HepG2 (cell line): Measurements from ENCODE around the gene TNFSF10. TPM values are rescaled to one million over a fixed set of nuclear protein-coding genes. Genes with fewer than 3 reads are reported as not detected.

Source experiments
- EHMT2 ChIP-seq: fragments of 200-600 bp; sonication (generic); IDR thresholded peaks from 2 replicates; pipeline ENCODE4 v1.7.0; 2017; ENCODE audit warnings: antibody characterized with exemption, low read depth, low read length, borderline replicate concordance
- ELF3 ChIP-seq: IDR thresholded peaks from 2 replicates; pipeline ENCODE4 v1.6.1; 2016; ENCODE audit warnings: missing genetic modification reagents, missing compliant biosample characterization
- FOXA1 ChIP-seq, 2 experiments: fragments of 450-650 bp in 1 of 2; sonication (generic) in 1 of 2; formaldehyde crosslinking in 1 of 2; IDR thresholded peaks; 2 replicates each; pipeline versions ENCODE4 v1.4.0 to v1.6.1; 2016 to 2020; ENCODE audit warnings: missing genetic modification reagents in 1 of 2
- GFI1 ChIP-seq: sonication (generic); formaldehyde crosslinking; IDR thresholded peaks from 2 replicates; pipeline ENCODE4 v1.5.0; 2020; ENCODE audit warnings: missing genetic modification reagents, mild to moderate bottlenecking, borderline replicate concordance
- MAFF ChIP-seq: IDR thresholded peaks from 2 replicates; pipeline ENCODE4 v1.6.1; 2011; ENCODE audit warnings: low read depth, low read length, improper control_type of control experiment
- PCBP1 ChIP-seq: fragments of 200-400 bp; formaldehyde crosslinking; IDR thresholded peaks from 2 replicates; pipeline ENCODE4 v1.6.1; 2017; ENCODE audit warnings: mild to moderate bottlenecking, low read depth, low read length, borderline replicate concordance
- PHF20 ChIP-seq: sonication (generic); formaldehyde crosslinking; IDR thresholded peaks from 2 replicates; pipeline ENCODE4 v1.5.0; 2020; ENCODE audit warnings: mild to moderate bottlenecking, missing genetic modification reagents
- PPARG ChIP-seq: conservative IDR thresholded peaks from 2 replicates; pipeline ENCODE4 v1.6.1; 2016; ENCODE audit warnings: missing biosample characterization, missing genetic modification reagents
- RFXANK ChIP-seq: IDR thresholded peaks from 2 replicates; pipeline ENCODE4 v1.6.1; 2016
- SIN3B ChIP-seq: fragments of 150-350 bp; IDR thresholded peaks from 2 replicates; pipeline ENCODE4 v1.6.1; 2014; ENCODE audit warnings: low read length
- TAF15 ChIP-seq: fragments of 200-400 bp; formaldehyde crosslinking; IDR thresholded peaks from one replicate; pipeline ENCODE4 v1.6.1; 2018; ENCODE audit warnings: mild to moderate bottlenecking, low read depth, low read length; ENCODE audit not compliant: poor library complexity, severe bottlenecking
- TFDP2 ChIP-seq: sonication (generic); formaldehyde crosslinking; IDR thresholded peaks from 2 replicates; pipeline ENCODE4 v1.4.0; 2020; ENCODE audit warnings: missing genetic modification reagents
- ZBTB3 ChIP-seq: sonication (generic); formaldehyde crosslinking; IDR thresholded peaks from 2 replicates; pipeline ENCODE4 v1.4.0; 2020; ENCODE audit warnings: low read depth, mild to moderate bottlenecking, moderate library complexity, missing genetic modification reagents, borderline replicate concordance
- ZBTB7A ChIP-seq: sonication (generic); formaldehyde crosslinking; IDR thresholded peaks from 2 replicates; pipeline ENCODE4 v1.8.0; 2022; ENCODE audit warnings: mild to moderate bottlenecking, missing genetic modification reagents
- ZNF616 ChIP-seq: sonication (generic); formaldehyde crosslinking; IDR thresholded peaks from 2 replicates; pipeline ENCODE4 v1.5.0; 2020; ENCODE audit warnings: low read depth, mild to moderate bottlenecking, missing genetic modification reagents
- ZNF790 ChIP-seq: sonication (generic); formaldehyde crosslinking; IDR thresholded peaks from 2 replicates; pipeline ENCODE4 v1.8.0; 2022; ENCODE audit warnings: missing genetic modification reagents, mild to moderate bottlenecking, borderline replicate concordance
- ZNF83 ChIP-seq: sonication (generic); formaldehyde crosslinking; IDR thresholded peaks from 2 replicates; pipeline ENCODE4 v1.4.0; 2020; ENCODE audit warnings: missing genetic modification reagents, mild to moderate bottlenecking, borderline replicate concordance
- ZSCAN30 ChIP-seq: sonication (generic); formaldehyde crosslinking; IDR thresholded peaks from 2 replicates; pipeline ENCODE4 v1.5.0; 2020; ENCODE audit warnings: mild to moderate bottlenecking, missing genetic modification reagents
- polyA plus RNA-seq, 8 experiments: library from polyadenylated mRNA; depleted of rRNA in 3 of 8; stranded (reverse) in 7 of 8; unstranded in 1 of 8; fragments of >200 nt; fragmentation: Illumina TruSeq in 4 of 8; extraction: Trizol in 4 of 8; gene quantifications; 2 replicates each; pipeline versions ENCODE4 v1.2.1 to v1.2.3, GENCODE V29; 2011 to 2016; ENCODE audit warnings: low read depth in 4 of 8, missing spikeins in 1 of 8, mixed read lengths in 1 of 8; ENCODE audit not compliant: insufficient read depth in 1 of 8
- total RNA-seq, 5 experiments: library from RNA; depleted of rRNA; stranded (reverse); fragments of >200 nt; fragmentation: Illumina TruSeq; extraction: Trizol; gene quantifications; 2 replicates each; pipeline ENCODE4 v1.2.3, GENCODE V29; 2016; ENCODE audit warnings: low read depth in 1 of 5
- TF ChIP-seq, protein P1 (sequence below): sonication (generic); formaldehyde crosslinking; IDR thresholded peaks from 2 replicates; pipeline ENCODE4 v1.8.0; 2022; ENCODE audit warnings: mild to moderate bottlenecking, missing genetic modification reagents
- TF ChIP-seq, protein P2 (sequence below): sonication (generic); formaldehyde crosslinking; IDR thresholded peaks from 2 replicates; pipeline ENCODE4 v1.4.0; 2020; ENCODE audit warnings: missing genetic modification reagents, mild to moderate bottlenecking, borderline replicate concordance

The TNFSF10 gene
- total and polyA plus RNA-seq, 2 of the 13 experiments (the other 11 are each of a cell fraction or from before 2014, with no cell fraction given), result 8.4 to 9.9 TPM

GRCh38 chr3:172562871-172563865, 39.9 kb upstream of the TNFSF10 start (continued):
- no peak for TF ChIP-seq SIN3B
- TF ChIP-seq ZNF616 (CRISPR knock-in tag), result no peak
- TF ChIP-seq, protein P1, sequence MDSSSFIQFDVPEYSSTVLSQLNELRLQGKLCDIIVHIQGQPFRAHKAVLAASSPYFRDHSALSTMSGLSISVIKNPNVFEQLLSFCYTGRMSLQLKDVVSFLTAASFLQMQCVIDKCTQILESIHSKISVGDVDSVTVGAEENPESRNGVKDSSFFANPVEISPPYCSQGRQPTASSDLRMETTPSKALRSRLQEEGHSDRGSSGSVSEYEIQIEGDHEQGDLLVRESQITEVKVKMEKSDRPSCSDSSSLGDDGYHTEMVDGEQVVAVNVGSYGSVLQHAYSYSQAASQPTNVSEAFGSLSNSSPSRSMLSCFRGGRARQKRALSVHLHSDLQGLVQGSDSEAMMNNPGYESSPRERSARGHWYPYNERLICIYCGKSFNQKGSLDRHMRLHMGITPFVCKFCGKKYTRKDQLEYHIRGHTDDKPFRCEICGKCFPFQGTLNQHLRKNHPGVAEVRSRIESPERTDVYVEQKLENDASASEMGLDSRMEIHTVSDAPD (CRISPR knock-in tag), result no peak
- TF ChIP-seq GFI1 (CRISPR knock-in tag), result 0 out of 2 replicates have a peak, but pooled peaks have one; percentile 48
- TF ChIP-seq PHF20 (CRISPR knock-in tag), result no peak
- no peak for TF ChIP-seq MAFF
- no peak for TF ChIP-seq RFXANK
- no peak for TF ChIP-seq ELF3
- no peak for TF ChIP-seq FOXA1 (IDR thresholded peaks at IDR 0.05)
- TF ChIP-seq FOXA1 (CRISPR knock-in tag; IDR thresholded peaks at IDR 0.05), result no peak
- TF ChIP-seq, protein P2, sequence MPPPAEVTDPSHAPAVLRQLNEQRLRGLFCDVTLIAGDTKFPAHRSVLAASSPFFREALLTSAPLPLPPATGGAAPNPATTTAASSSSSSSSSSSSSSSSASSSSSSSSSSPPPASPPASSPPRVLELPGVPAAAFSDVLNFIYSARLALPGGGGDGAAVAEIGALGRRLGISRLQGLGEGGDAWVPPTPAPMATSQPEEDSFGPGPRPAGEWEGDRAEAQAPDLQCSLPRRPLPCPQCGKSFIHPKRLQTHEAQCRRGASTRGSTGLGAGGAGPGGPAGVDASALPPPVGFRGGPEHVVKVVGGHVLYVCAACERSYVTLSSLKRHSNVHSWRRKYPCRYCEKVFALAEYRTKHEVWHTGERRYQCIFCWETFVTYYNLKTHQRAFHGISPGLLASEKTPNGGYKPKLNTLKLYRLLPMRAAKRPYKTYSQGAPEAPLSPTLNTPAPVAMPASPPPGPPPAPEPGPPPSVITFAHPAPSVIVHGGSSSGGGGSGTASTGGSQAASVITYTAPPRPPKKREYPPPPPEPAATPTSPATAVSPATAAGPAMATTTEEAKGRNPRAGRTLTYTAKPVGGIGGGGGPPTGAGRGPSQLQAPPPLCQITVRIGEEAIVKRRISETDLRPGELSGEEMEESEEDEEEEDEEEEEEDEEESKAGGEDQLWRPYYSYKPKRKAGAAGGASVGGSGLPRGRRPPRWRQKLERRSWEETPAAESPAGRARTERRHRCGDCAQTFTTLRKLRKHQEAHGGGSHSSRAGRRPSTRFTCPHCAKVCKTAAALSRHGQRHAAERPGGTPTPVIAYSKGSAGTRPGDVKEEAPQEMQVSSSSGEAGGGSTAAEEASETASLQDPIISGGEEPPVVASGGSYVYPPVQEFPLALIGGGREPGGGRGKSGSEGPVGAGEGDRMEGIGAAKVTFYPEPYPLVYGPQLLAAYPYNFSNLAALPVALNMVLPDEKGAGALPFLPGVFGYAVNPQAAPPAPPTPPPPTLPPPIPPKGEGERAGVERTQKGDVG (CRISPR knock-in tag), result no peak
- TF ChIP-seq TFDP2 (CRISPR knock-in tag), result no peak
- no peak for TF ChIP-seq ZNF83 (CRISPR knock-in tag)
- no peak for TF ChIP-seq ZBTB7A (CRISPR knock-in tag)
- no peak for TF ChIP-seq PCBP1
- no peak for TF ChIP-seq EHMT2
- no peak for TF ChIP-seq ZBTB3
- TF ChIP-seq TAF15, result no peak
- TF ChIP-seq PPARG (CRISPR knock-in tag), result no peak
- no peak for TF ChIP-seq ZNF790 (CRISPR knock-in tag)
- TF ChIP-seq ZSCAN30 (CRISPR knock-in tag), result 0 out of 2 replicates have a peak, but pooled peaks have one; percentile 34
